Measurements from ENCODE around the gene EMSY.
"Not testable (repeated sequence)": the region's sequence is repeated elsewhere in the genome, so short reads cannot be mapped to it uniquely, and the experiment has no call there.

The EMSY gene

GRCh38 chr11:76578654-76579055 is 133.8 kb downstream of the EMSY start:
- DNase-seq (ENCODE audit: low read depth, low spot score), result peak; percentile 43
- in situ Hi-C loops (cut with HindIII; ENCODE audit: low sequenced_read_pairs), result no loop called here
- TF ChIP-seq, protein P1, sequence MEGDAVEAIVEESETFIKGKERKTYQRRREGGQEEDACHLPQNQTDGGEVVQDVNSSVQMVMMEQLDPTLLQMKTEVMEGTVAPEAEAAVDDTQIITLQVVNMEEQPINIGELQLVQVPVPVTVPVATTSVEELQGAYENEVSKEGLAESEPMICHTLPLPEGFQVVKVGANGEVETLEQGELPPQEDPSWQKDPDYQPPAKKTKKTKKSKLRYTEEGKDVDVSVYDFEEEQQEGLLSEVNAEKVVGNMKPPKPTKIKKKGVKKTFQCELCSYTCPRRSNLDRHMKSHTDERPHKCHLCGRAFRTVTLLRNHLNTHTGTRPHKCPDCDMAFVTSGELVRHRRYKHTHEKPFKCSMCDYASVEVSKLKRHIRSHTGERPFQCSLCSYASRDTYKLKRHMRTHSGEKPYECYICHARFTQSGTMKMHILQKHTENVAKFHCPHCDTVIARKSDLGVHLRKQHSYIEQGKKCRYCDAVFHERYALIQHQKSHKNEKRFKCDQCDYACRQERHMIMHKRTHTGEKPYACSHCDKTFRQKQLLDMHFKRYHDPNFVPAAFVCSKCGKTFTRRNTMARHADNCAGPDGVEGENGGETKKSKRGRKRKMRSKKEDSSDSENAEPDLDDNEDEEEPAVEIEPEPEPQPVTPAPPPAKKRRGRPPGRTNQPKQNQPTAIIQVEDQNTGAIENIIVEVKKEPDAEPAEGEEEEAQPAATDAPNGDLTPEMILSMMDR (IDR thresholded peaks at IDR 0.05; ENCODE audit: low read depth, low read length), result no peak
- no peak overlapping the region for H3K4me3 ChIP-seq (ENCODE audit: low read depth, low read length)

GRCh38 chr11:76579056-76579751 is 134.4 kb downstream of the EMSY start:
- in situ Hi-C loops (cut with HindIII; ENCODE audit: low sequenced_read_pairs), result no loop called here
- peak; percentile 51 for DNase-seq (ENCODE audit: low read depth, low spot score)
- no peak overlapping the region for H3K4me3 ChIP-seq (ENCODE audit: low read depth, low read length)
- TF ChIP-seq, protein P1 (IDR thresholded peaks at IDR 0.05; ENCODE audit: low read depth, low read length), result peak; percentile 26

DNA sequence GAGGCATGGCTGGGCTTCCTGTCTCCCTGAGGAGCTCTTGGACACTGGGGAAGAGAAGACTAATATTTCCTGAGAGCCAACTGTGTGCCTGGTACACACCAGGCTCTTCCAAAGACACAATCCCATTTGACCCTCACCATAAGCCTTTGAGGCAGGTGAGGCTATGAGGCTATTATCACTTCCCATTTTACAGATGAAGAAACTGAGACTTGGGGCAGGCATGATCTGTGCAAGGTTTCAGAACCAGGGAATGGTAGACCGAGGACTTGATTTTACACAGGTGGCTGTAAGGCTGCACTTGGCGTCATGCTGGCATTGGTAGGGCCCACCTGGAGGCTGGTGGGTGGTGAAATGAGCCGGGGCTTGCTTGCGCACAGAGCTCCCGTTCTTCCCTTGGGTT is 134.9 kb downstream of the EMSY start:
- DNase-seq (ENCODE audit: low read depth, low spot score), result no peak

GRCh38 chr11:76582471-76582870 is 137.7 kb downstream of the EMSY start:
- in situ Hi-C loops (cut with HindIII; ENCODE audit: low sequenced_read_pairs); H3K4me3 ChIP-seq (ENCODE audit: low read depth, low read length); DNase-seq (ENCODE audit: low read depth, low spot score): not testable (repeated sequence)

More for the DNA sequence above, 134.9 kb downstream of the EMSY start:
- TF ChIP-seq, protein P1 (IDR thresholded peaks at IDR 0.05; ENCODE audit: low read depth, low read length), result no peak
- H3K4me3 ChIP-seq (ENCODE audit: low read depth, low read length), result no peak overlapping the region
- in situ Hi-C loops (cut with HindIII; ENCODE audit: low sequenced_read_pairs), result no loop called here

- H3K4me3 ChIP-seq (ENCODE audit: low read depth, low read length), result no peak overlapping the region
- TF ChIP-seq, protein P1 (IDR thresholded peaks at IDR 0.05; ENCODE audit: low read depth, low read length), result no peak
- in situ Hi-C loops (cut with HindIII; ENCODE audit: low sequenced_read_pairs), result no loop called here
- DNase-seq (ENCODE audit: low read depth, low spot score), result no peak
Measured at GRCh38 chr11:76587820-76588454, 143.1 kb downstream of the EMSY start.

DNA sequence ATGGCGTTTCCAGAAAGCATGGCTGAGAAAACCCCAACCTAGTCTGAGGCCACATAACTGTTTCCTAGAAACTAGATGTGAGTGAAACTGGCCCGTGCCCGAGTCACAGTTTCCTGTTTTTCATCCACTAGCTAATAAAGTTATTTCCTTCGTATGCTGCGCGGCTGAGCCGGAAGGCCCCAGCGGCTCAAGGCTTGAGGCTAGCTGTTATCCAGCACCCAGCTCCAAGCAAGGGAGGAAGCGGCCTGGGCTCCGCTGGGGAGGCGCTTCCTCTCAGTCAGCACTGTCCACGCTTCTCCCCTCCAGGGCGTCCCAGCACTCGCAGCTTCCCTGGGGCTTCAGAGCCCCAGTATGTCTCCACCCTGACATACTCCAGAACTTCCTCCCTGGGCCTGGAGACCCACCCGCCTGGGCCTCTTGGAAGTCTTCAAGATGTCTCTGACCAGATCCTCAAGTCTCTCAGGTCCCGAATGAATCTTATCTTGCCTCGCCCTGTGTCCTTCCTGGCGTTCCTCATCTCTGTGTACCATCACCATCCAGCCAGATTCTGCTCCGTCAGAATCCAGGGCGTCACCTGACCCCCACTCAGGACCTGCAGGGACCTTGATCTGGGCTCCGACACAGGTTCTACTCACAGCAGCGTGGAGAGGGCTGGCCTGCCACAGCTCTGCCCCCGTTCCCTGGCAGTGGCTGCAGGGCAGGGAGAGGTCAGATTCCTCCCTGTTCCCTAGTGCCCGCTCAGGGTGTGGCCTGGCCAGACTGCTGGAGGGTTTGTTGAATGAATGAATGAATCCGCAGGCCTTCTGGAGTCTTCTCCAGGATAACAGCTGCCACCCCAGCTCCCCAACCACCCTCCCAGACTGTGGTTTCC is 143.9 kb downstream of the EMSY start:
- no peak for DNase-seq (ENCODE audit: low read depth, low spot score)
- H3K4me3 ChIP-seq (ENCODE audit: low read depth, low read length), result no peak overlapping the region
- in situ Hi-C loops (cut with HindIII; ENCODE audit: low sequenced_read_pairs), result no loop called here
- TF ChIP-seq, protein P1 (IDR thresholded peaks at IDR 0.05; ENCODE audit: low read depth, low read length), result no peak
